Femur (tissue), 1 donor: ENCODE data around the gene MYO5B.

Source experiments
- DNase-seq: peaks from one replicate; pipeline ENCODE4 v3.0.0-alpha.2; 2017

Gene MYO5B

GRCh38 chr18:50187659-50188058 is 7.3 kb downstream of the MYO5B start:
- no peak for DNase-seq

GRCh38 chr18:50186385-50186784 is 8.6 kb downstream of the MYO5B start:
- no peak for DNase-seq

GRCh38 chr18:50183556-50183955 is 11.4 kb downstream of the MYO5B start:
- no peak for DNase-seq

GRCh38 chr18:50182511-50182910 is 12.4 kb downstream of the MYO5B start:
- DNase-seq: no peak

- DNase-seq: no peak
These were observed 13.4 kb downstream of the MYO5B start for GRCh38 chr18:50181590-50181989.

GRCh38 chr18:50179465-50179864 is 15.5 kb downstream of the MYO5B start:
- no peak for DNase-seq

- no peak for DNase-seq
These were observed 17.5 kb downstream of the MYO5B start for GRCh38 chr18:50177294-50177992.

GRCh38 chr18:50172367-50172766 is 22.6 kb downstream of the MYO5B start:
- DNase-seq: no peak

GRCh38 chr18:50171406-50171805 is 23.5 kb downstream of the MYO5B start:
- no peak for DNase-seq

GRCh38 chr18:50170004-50170403 is 24.9 kb downstream of the MYO5B start:
- DNase-seq: no peak

- no peak for DNase-seq
These were observed 25.8 kb downstream of the MYO5B start for GRCh38 chr18:50169149-50169548.

GRCh38 chr18:50167966-50168365 is 27.0 kb downstream of the MYO5B start:
- DNase-seq: no peak

GRCh38 chr18:50166901-50167300 is 28.0 kb downstream of the MYO5B start:
- DNase-seq: no peak

- no peak for DNase-seq
These were observed 31.4 kb downstream of the MYO5B start for GRCh38 chr18:50163505-50163904.

- DNase-seq: no peak
These were observed 32.3 kb downstream of the MYO5B start for GRCh38 chr18:50162486-50163304.

GRCh38 chr18:50161597-50162205 is 33.2 kb downstream of the MYO5B start:
- no peak for DNase-seq

- no peak for DNase-seq
These were observed 35.3 kb downstream of the MYO5B start for GRCh38 chr18:50159654-50160046.

GRCh38 chr18:50158866-50159653 is 35.9 kb downstream of the MYO5B start:
- DNase-seq: no peak

GRCh38 chr18:50155406-50155805 is 39.5 kb downstream of the MYO5B start:
- no peak for DNase-seq

- no peak for DNase-seq
These were observed 40.5 kb downstream of the MYO5B start for GRCh38 chr18:50154420-50154819.

GRCh38 chr18:50152900-50153299 is 42.0 kb downstream of the MYO5B start:
- no peak for DNase-seq

- DNase-seq: no peak
These were observed 43.0 kb downstream of the MYO5B start for GRCh38 chr18:50151926-50152325.

- no peak for DNase-seq
These were observed 50.4 kb downstream of the MYO5B start for GRCh38 chr18:50144540-50144939.
